Stimulated activated naive CD4-positive, alpha-beta T cell treated with Interleukin-2 at 50 U/mL for 16 hours (primary cell): ENCODE measurements around the gene FMNL2.

ENCODE experiments used
- DNase-seq: peaks from one replicate; lab custom pipeline; 2025; lab: John Stamatoyannopoulos, UW

The FMNL2 gene

GRCh38 chr2:152426801-152427200 lies 91.8 kb downstream of the FMNL2 start:
- no peak for DNase-seq

DNA sequence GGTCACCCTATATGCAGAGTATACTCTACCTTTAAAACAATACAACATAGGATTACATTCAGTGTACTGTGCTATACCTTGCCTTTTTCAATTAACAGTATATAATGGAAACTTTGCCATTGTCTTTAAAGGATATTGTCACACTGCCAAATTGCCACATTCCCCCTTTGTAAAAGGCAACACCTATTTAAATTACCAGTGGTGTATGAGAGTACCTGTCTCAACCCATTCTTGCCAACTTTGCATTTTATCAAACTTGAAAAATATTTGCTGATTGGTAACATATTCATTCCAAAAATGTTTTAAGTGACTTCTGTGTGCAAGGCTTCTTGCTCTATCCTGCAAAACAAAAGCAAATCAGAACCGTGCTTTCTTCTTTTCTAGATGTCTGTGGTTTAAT lies 92.9 kb downstream of the FMNL2 start:
- no peak for DNase-seq

DNA sequence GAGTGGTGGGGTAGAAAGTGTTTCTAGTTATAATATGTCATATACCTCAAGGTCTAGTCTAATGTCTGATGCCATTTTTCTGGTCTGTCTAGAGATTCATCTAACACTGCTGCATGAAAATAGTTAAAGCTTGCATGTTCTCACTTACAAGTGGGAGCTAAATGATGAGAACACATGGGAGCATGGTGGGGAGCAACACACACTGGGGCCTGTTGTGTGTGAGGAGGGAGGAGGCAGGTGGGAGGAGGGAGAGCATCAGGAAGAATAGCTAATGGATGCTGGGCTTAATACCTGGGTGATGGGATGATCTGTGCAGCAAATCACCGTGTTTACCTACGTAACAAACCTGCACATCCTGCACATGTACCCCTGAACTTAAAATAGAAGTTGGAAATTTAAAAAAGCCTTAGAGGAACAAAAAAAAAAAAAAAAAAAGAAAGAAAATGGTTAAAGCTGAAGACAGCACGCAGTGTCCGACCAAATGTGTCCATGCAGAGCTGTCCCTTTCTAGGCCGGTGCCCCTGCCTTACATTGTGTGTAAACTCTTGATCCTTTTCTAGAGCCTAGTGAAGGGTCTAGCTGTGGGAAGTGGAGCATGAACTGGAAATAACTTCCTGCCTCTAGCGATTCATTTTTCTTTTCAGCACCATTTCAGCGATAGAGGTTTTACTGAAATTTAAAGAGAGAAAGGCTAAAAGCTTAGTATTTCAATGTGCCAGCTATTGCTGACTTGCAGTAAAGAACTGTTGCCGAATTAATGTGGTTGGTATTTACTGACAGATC lies 94.0 kb downstream of the FMNL2 start:
- DNase-seq, result no peak

DNA sequence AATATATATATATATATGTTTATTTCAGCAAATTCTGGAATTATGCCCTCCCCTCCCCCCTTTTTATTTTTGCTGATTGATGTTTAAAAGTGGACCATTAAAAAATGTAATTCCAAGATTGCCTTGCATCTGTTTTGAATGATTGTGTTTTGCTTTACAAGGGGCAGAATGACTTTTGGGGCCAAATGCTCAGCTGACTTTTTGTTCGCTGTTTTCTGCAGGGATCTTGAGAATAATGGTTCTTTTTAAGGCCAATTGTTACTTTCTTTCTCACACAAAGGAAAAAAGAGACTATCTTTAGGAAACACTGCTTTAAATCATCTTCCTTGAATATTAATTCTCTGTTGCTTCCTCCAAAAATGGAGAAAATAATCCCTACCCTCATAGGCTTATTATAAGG lies 95.9 kb downstream of the FMNL2 start:
- DNase-seq, result no peak

DNA sequence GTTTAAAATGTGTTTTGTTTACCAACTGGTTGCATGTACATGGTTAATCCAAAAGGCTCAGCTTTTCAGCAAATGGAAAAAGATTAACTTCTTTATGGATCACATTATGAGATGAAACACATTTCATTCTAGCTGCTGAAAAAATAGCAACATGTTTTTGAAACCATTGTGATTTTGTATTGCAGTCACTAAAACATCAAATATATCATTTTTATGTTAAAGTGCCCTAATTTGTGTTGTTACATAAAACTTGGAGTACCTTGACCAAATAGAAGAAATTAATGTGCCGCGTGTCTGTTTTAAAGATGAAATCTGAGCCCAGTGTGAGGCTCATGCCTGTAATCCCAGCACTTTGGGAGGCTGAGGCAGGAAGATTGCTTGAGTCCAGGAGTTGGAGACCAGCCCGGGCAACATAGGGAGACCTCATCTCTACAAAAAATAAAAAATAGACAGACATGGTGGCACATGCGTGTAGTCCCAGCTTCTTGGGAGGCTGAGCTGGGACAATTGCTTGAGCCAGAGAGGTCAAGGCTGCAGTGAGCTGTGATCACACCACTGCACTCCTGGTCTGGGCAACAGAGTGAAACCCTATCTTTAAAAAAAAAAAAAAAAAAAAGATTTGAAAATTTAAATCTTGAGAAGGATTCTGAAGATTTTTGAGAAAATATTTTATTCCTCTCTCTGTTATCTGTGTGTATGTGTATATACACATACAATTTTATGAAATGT lies 96.6 kb downstream of the FMNL2 start:
- no peak for DNase-seq

DNA sequence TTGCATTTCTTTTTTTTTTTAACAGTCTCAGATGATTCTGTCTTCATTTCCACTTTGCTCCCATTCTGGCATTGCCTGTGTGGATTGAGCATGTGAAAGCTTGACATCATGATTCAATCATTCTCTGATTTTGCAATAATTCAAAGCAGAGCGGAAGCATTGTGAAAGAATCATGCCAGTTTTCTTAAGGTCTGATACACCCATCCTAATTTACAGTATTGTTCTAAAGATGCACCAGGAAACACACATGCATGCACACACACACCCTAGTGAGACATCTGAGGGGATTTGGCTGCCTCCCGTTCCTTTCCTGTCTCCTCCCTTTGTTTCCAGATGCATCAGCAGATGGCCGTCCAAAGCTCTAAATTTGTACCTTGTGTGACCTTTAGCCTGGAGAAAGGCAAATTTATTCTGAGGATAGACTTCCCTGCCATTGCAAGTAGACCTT lies 97.3 kb downstream of the FMNL2 start:
- no peak for DNase-seq

DNA sequence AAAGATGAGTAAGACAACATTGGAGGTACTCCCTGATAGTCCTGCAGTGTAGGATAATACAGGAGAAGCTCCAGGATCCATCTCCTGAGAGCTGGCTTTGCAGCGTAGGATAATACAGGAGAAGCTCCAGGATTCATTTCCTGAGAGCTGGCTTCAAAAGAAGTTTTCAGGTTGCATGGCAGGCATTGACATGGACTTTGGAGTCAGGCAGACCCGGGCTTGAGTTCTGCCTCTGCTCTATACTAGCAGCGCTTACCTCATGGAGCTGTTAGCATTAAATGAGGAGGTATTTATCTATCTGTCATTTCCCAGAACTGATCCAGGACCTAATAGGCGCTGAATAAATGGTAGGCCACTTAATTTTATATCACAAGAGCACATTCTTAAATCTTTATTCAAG lies 97.8 kb downstream of the FMNL2 start:
- DNase-seq, result no peak

DNA sequence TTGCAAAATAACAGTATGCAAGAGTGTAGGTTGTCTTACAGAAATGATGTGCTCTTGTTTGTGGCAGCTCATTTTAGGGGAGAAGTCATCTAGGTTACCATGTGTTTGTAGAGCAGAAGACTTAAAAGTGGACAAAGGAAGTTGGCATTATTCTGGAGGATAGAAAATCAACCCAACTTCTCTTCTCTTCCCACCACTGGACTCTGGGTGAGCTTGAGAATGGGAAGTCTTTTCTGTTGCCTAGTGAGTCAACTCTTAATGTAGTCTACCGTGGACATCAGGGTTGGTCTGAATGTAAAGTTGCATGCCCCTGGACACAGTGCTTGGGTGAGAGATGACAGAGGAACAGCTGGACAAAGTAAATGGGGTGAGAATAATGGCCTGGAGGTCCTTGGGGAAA lies 98.3 kb downstream of the FMNL2 start:
- no peak for DNase-seq

GRCh38 chr2:152433791-152434190 lies 98.8 kb downstream of the FMNL2 start:
- DNase-seq, result no peak

DNA sequence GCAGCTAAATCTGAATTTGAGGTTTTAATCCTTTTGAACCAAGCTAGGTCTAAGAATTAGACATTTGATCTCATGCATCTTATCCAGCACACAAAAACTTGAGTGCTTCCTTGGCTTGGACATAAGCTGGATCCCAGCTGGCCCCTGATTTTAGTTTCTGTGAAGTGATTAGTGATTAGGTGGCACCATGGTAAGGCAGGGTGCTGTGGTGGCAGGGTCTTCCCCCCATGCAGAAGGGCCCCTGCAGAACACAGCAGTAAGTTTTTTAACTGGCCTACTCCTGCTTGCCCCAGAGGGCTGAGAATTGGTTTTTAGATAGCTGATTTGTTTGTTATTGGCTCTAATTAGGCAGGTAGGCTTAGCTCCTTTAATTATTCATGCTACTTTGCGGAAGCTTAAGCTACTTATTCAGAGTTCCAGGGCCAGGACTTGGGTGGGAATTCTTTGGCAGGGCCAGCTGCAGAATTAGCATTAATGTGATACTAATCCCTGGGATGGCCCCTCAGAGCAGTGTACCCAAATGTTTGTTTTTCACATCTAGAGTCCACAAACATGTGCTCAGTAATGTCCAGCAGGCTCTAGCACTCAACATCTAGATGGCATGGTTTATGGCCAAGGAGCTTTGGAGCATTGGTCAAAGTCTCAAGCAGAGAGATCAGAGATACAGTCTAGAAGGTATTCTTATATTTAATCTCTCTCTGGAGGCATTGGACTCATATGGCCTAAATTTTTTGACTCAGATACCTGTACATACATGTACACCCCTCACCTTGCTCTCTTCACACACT lies 99.6 kb downstream of the FMNL2 start:
- no peak for DNase-seq

DNA sequence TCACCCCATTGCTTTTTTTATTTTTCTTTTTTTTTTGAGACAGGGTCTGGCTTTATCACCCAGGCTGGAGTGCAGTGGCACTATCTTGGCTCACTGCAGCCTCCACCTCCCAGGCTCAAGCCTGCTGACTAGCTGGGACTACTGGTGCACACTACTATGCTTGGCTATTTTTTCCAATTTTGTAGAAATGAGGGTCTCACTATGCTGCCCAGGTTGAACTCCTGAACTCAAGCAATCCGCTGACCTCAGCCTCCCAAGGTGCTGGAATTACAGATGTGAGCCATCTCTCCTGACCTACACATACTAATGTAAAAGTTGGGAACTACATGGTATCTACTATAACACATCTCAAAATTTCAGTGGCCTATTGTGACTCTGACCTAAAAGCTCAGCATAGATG lies 101.2 kb downstream of the FMNL2 start:
- no peak for DNase-seq

- DNase-seq, result no peak
Observed at GRCh38 chr2:152437276-152438108, 102.5 kb downstream of the FMNL2 start.

DNA sequence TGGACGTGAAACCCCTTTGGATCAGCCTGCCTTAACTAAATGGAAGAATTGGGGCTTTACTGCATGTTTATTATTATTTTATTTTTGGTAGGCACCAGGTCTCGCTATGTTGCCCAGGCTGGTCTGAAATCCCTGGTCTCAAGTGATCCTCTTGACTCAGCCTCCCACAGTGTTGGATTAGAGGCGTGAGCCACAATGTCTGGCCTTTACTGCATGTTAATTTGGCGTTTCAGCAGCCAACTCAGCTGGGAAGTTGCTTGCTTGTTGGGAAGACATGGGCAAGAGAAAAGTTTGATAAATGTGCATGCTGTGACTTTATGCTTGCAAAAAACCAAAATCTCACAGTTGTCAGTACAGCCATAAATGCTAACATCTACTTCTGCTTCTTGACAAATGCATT lies 105.1 kb downstream of the FMNL2 start:
- DNase-seq, result no peak

DNA sequence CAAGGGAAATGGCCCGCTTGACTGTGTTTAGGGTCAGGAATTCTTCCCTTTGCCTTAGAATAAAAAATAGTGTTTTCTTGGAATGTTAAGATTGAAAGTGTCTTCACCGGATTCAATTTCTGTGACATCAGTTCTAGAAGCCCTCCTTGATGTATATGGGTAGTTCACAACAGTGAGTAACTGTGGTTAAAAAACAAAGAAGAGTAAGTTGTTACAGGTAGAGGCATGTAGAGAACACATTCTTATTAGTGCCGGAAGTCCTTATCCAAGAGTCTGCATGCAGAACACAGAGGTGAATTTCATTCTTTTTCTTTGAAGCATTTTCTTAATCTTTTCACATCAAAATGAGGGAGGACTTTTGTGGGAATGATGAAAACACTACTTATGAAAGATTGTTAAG lies 105.5 kb downstream of the FMNL2 start:
- DNase-seq, result no peak

GRCh38 chr2:152441961-152442360 lies 107.0 kb downstream of the FMNL2 start:
- no peak for DNase-seq

- DNase-seq, result no peak
Observed at GRCh38 chr2:152443771-152444170, 108.8 kb downstream of the FMNL2 start.

DNA sequence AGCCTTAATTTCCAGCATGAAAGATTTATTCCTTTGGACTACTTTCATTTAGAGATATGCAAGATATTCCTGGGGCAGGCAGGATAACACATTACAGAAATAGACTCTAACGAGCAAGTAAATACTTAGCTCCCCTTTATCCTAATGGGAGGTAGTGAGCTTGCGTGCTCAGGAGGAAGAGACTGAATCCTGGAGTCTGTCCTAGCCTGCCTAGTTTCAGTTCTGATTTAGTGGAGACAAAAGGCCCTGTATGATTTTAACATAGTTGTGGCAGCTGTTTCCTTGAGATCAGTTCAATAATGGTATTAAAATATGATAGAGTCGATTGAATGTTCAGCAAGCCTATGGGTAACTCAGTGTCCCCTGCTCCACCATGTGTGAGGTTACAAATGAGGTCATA lies 109.5 kb downstream of the FMNL2 start:
- DNase-seq, result no peak

DNA sequence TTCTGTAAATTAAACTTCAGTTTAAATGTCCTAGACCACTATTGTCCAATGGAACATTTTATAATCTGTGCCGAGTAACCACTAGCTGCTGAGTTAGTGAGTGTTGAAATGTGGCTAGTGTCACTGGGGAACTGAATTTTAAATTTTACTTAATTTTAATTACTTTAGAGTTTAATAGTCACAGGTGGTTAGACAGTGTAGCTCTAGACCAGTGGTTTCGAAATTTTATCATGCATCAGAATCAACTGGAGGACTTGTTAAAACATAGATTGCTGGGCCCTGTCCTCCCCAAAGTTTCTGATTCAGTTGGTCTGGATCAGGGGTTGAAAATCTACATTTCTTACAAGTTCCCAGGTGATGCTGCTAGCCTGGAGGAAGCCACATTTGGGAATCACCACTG lies 110.4 kb downstream of the FMNL2 start:
- no peak for DNase-seq

DNA sequence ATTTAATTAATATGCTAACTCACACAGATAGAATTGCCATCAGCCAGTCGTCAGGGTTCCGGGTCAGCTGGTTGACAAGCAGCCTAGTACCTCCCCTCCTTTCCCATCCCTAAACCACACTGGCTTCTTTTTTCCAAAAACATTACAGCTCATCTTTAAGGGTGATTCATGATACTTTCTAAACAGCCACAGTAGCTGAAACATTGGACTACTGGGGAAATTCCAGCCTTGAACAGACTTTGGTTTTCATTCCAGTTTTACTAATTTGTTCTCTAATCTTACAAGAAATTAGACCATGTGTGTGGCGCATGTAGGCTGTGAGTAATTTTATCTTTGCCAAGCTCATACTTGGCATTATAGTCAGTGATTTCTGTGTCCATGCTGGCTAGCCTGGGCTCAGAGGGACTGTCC lies 110.8 kb downstream of the FMNL2 start:
- DNase-seq, result no peak

- no peak for DNase-seq
Observed at GRCh38 chr2:152446213-152446612, 111.2 kb downstream of the FMNL2 start.

DNA sequence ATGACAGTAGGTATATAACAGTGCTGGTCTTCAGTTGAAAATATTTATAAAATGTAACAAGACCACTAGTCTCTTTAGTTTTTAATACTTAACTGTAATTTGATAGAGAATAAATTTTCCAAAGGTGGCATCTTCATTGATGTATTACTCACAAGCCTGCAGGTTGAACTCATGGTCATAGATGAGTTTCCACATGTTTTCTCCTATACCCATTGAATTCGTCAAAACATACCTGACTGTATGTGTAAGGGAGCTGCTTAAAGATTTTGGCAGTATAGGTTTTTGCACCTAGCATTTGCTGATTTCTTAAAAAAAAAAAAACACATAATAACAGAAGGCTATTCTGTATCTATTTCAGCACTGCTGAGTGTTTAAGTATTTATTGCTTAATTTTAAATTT lies 112.9 kb downstream of the FMNL2 start:
- no peak for DNase-seq

DNA sequence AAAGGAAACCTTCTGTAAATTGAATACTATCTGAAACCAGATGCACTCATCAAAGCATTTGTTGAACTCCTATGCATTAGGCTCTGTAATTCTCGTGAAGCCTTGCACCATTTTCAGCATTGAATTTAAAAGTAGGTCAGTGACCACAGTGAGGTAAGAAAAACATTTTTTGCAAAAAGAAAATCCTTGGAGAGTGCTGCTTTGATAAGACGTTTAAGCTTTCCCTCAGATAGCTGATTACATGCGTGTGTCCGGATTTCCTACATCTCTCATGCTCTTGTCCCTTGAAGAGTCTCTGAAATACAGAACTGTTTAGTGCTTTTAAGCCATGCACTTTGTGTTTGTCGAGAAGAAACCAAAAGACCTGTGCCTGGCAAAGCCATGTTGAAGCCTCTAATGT lies 113.6 kb downstream of the FMNL2 start:
- no peak for DNase-seq
